SU-DHL-6 (cell line): ENCODE data around the gene TNFRSF9.

ENCODE experiments used
- EZH2phosphoT487 ChIP-seq: fragments of 200-600 bp; sonication (generic), shearing (Covaris generic); conservative IDR thresholded peaks from 2 replicates; pipeline ENCODE4 v1.6.1; 2018; ENCODE audit warnings: mild to moderate bottlenecking, antibody characterized with exemption, low read length, moderate library complexity, mixed read lengths
- TF ChIP-seq, protein P1 (sequence below): fragments of 200-600 bp; sonication (generic); IDR thresholded peaks from one replicate; pipeline ENCODE4 v1.5.1; 2017; ENCODE audit warnings: antibody characterized with exemption, mild to moderate bottlenecking, low read length, moderate library complexity; ENCODE audit not compliant: insufficient read depth, poor library complexity, severe bottlenecking

- TF ChIP-seq EZH2phosphoT487 = no peak
- TF ChIP-seq, protein P1, sequence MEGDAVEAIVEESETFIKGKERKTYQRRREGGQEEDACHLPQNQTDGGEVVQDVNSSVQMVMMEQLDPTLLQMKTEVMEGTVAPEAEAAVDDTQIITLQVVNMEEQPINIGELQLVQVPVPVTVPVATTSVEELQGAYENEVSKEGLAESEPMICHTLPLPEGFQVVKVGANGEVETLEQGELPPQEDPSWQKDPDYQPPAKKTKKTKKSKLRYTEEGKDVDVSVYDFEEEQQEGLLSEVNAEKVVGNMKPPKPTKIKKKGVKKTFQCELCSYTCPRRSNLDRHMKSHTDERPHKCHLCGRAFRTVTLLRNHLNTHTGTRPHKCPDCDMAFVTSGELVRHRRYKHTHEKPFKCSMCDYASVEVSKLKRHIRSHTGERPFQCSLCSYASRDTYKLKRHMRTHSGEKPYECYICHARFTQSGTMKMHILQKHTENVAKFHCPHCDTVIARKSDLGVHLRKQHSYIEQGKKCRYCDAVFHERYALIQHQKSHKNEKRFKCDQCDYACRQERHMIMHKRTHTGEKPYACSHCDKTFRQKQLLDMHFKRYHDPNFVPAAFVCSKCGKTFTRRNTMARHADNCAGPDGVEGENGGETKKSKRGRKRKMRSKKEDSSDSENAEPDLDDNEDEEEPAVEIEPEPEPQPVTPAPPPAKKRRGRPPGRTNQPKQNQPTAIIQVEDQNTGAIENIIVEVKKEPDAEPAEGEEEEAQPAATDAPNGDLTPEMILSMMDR = no peak
Observed at GRCh38 chr1:7929637-7930036, 11.0 kb downstream of the TNFRSF9 start.
